Ishikawa (cell line): ENCODE results near the gene GPRASP2.

ENCODE experiments used
- EGR1 ChIP-seq: IDR thresholded peaks from 2 replicates; pipeline ENCODE4 v1.6.1; 2012
- EP300 ChIP-seq: IDR thresholded peaks from 2 replicates; pipeline ENCODE4 v1.6.1; 2012; ENCODE audit warnings: borderline replicate concordance
- NFIC ChIP-seq: IDR thresholded peaks from 2 replicates; pipeline ENCODE4 v1.6.1; 2012
- TAF1 ChIP-seq: IDR thresholded peaks from 2 replicates; pipeline ENCODE4 v1.6.1; 2012; ENCODE audit warnings: low read depth, mild to moderate bottlenecking
- TCF12 ChIP-seq: IDR thresholded peaks from 2 replicates; pipeline ENCODE4 v1.6.1; 2012; ENCODE audit warnings: low read depth
- TEAD4 ChIP-seq: IDR thresholded peaks from 2 replicates; pipeline ENCODE4 v1.6.1; 2012
- TF ChIP-seq, protein P1 (sequence below): IDR thresholded peaks from 2 replicates; pipeline ENCODE4 v1.6.1; 2012; ENCODE audit warnings: low read depth, mild to moderate bottlenecking
- TF ChIP-seq, protein P2 (sequence below): IDR thresholded peaks from 2 replicates; pipeline ENCODE4 v1.6.1; 2012

DNA sequence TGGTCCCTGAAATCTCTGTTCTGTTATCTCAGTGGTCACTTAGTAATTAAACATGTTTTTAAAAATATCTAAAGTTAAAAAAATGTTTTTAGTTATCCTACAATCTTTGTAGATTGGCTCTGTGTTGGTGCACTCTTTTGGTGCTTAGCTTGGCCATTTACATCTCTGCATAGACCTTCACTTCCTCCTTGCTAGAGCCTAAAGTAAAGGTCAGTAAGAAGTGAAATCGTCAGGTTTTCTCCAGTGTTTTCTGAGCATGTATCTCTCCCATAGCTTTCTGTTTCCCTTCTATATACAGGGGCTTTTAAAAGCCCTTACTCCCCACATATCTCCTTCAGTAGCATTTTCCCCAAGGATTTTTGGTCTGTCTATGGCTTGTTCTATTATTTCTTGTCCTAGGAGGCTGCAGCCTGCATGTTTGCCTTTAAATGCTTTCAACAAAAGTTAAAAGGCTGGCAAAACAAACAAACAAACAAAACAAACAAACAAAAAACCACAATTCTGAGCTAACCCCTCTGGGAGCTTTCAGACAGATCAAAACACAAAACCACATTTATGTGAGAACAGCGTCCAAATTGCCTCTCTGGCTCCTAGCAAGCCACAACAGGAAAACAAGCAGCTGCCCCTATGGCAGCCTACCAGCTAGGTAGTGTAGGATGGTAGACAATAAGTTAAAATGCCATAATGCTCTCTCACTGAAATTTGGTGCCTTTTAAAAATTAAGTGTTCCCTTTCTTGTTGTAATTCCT, 27.3 kb upstream of the GPRASP2 start:
- TF ChIP-seq EP300 (no peak), TAF1 (no peak), TCF12 (no peak), TEAD4 (no peak), NFIC (no peak), EGR1 (no peak)
- TF ChIP-seq, protein P1, sequence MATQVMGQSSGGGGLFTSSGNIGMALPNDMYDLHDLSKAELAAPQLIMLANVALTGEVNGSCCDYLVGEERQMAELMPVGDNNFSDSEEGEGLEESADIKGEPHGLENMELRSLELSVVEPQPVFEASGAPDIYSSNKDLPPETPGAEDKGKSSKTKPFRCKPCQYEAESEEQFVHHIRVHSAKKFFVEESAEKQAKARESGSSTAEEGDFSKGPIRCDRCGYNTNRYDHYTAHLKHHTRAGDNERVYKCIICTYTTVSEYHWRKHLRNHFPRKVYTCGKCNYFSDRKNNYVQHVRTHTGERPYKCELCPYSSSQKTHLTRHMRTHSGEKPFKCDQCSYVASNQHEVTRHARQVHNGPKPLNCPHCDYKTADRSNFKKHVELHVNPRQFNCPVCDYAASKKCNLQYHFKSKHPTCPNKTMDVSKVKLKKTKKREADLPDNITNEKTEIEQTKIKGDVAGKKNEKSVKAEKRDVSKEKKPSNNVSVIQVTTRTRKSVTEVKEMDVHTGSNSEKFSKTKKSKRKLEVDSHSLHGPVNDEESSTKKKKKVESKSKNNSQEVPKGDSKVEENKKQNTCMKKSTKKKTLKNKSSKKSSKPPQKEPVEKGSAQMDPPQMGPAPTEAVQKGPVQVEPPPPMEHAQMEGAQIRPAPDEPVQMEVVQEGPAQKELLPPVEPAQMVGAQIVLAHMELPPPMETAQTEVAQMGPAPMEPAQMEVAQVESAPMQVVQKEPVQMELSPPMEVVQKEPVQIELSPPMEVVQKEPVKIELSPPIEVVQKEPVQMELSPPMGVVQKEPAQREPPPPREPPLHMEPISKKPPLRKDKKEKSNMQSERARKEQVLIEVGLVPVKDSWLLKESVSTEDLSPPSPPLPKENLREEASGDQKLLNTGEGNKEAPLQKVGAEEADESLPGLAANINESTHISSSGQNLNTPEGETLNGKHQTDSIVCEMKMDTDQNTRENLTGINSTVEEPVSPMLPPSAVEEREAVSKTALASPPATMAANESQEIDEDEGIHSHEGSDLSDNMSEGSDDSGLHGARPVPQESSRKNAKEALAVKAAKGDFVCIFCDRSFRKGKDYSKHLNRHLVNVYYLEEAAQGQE: no peak
- TF ChIP-seq, protein P2, sequence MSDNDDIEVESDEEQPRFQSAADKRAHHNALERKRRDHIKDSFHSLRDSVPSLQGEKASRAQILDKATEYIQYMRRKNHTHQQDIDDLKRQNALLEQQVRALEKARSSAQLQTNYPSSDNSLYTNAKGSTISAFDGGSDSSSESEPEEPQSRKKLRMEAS: no peak
